CD14-positive monocyte (primary cell): ENCODE results near the gene ST3GAL4. TPM values are rescaled to one million over a fixed set of nuclear protein-coding genes. Genes with fewer than 3 reads are reported as not detected.

ENCODE experiments used
- DNase-seq, 3 donors: peaks; one replicate each; pipeline ENCODE4 v3.0.0-alpha.2; 2011 to 2022
- H2AFZ ChIP-seq: 2 replicates; pipeline ENCODE4 v1.6.0; 2012; ENCODE audit warnings: mild to moderate bottlenecking, low read depth, low read length, inconsistent platforms; ENCODE audit not compliant: insufficient read depth, poor library complexity, severe bottlenecking
- H3K27ac ChIP-seq, 2 donors: 1 replicate in 1 of 2; 2 replicates in 1 of 2; pipeline ENCODE4 v1.5.1; 2012 to 2013; ENCODE audit warnings: low read length in 2 of 2, control low read depth in 1 of 2, inconsistent platforms in 1 of 2, low read depth in 1 of 2, mild to moderate bottlenecking in 1 of 2
- H3K27me3 ChIP-seq, 2 donors: one replicate each; pipeline versions ENCODE4 v1.6.0 to v1.6.1; 2011 to 2013; ENCODE audit warnings: low read length in 2 of 2; ENCODE audit not compliant: control insufficient read depth in 2 of 2, insufficient read depth in 2 of 2
- H3K36me3 ChIP-seq, 2 donors: replicated peaks in 1 of 2; 1 replicate in 1 of 2; 2 replicates in 1 of 2; pipeline versions ENCODE4 v1.5.1 to v1.6.1; 2012 to 2013; ENCODE audit warnings: low read length in 2 of 2, control low read depth in 1 of 2, inconsistent platforms in 1 of 2, mild to moderate bottlenecking in 1 of 2; ENCODE audit not compliant: insufficient read depth in 2 of 2, control insufficient read depth in 1 of 2
- H3K4me1 ChIP-seq, 2 donors: 1 replicate in 1 of 2; 2 replicates in 1 of 2; pipeline versions ENCODE4 v1.5.1 to v1.6.1; 2012 to 2013; ENCODE audit warnings: low read length in 2 of 2, control low read depth in 1 of 2, inconsistent platforms in 1 of 2, mild to moderate bottlenecking in 1 of 2, moderate library complexity in 1 of 2; ENCODE audit not compliant: insufficient read depth in 2 of 2, control insufficient read depth in 1 of 2
- H3K4me2 ChIP-seq: replicated peaks from 2 replicates; pipeline ENCODE3; 2012; ENCODE audit warnings: low read length, moderate library complexity, mild to moderate bottlenecking; ENCODE audit not compliant: poor library complexity, severe bottlenecking; ENCODE audit errors: extremely low read depth
- H3K4me3 ChIP-seq, 3 experiments: fragments of 200-600 bp in 1 of 3; sonication (generic) in 1 of 3; replicated peaks in 1 of 3; 1 replicate in 2 of 3; 2 replicates in 1 of 3; pipeline ENCODE4 v1.5.1; 2011 to 2013; ENCODE audit warnings: low read length in 3 of 3, mild to moderate bottlenecking in 3 of 3, control low read depth in 2 of 3, low read depth in 2 of 3, inconsistent platforms in 1 of 3, moderate library complexity in 1 of 3
- H3K79me2 ChIP-seq: 2 replicates; pipeline ENCODE4 v1.6.0; 2012; ENCODE audit warnings: mild to moderate bottlenecking, control low read depth, inconsistent platforms, low read length, moderate library complexity; ENCODE audit not compliant: insufficient read depth
- H3K9ac ChIP-seq: 2 replicates; pipeline ENCODE4 v1.6.0; 2017; ENCODE audit warnings: low read length, mild to moderate bottlenecking; ENCODE audit not compliant: insufficient read depth, poor library complexity, severe bottlenecking
- H3K9me3 ChIP-seq, 2 donors: replicated peaks in 1 of 2; 1 replicate in 1 of 2; 2 replicates in 1 of 2; pipeline versions ENCODE4 v1.5.1 to v1.6.1; 2012 to 2013; ENCODE audit warnings: low read length in 2 of 2, control low read depth in 1 of 2; ENCODE audit not compliant: control insufficient read depth in 1 of 2, insufficient read depth in 1 of 2
- H4K20me1 ChIP-seq: 2 replicates; pipeline ENCODE4 v1.6.0; 2012; ENCODE audit warnings: mild to moderate bottlenecking, low read length, control low read depth, moderate library complexity; ENCODE audit not compliant: insufficient read depth
- H3K27ac Mint-ChIP-seq, 7 donors: one replicate each; pipeline ENCODE4 v1.8.0; 2020; ENCODE audit warnings: mild to moderate bottlenecking in 7 of 7, mixed read lengths in 7 of 7, moderate library complexity in 6 of 7, inconsistent platforms in 2 of 7
- H3K27me3 Mint-ChIP-seq, 3 donors: one replicate each; pipeline ENCODE4 v1.8.0; 2021 to 2022; ENCODE audit warnings: low read depth in 3 of 3, mild to moderate bottlenecking in 3 of 3, mixed read lengths in 3 of 3, moderate library complexity in 3 of 3, inconsistent platforms in 1 of 3
- H3K36me3 Mint-ChIP-seq, 2 donors: one replicate each; pipeline ENCODE4 v1.8.0; 2020; ENCODE audit warnings: mixed read lengths in 2 of 2, inconsistent platforms in 1 of 2, mild to moderate bottlenecking in 1 of 2
- H3K4me1 Mint-ChIP-seq: one replicate; pipeline ENCODE4 v1.8.0; 2020; ENCODE audit warnings: mild to moderate bottlenecking, mixed read lengths
- H3K4me3 Mint-ChIP-seq, 2 donors: one replicate each; pipeline ENCODE4 v1.8.0; 2020; ENCODE audit warnings: mild to moderate bottlenecking in 2 of 2, mixed read lengths in 2 of 2, moderate library complexity in 1 of 2
- H3K9me3 Mint-ChIP-seq, 7 donors: one replicate each; pipeline ENCODE4 v1.8.0; 2020 to 2022; ENCODE audit warnings: mixed read lengths in 7 of 7, mild to moderate bottlenecking in 6 of 7, moderate library complexity in 6 of 7, inconsistent platforms in 2 of 7
- CTCF ChIP-seq: fragments of 200-600 bp; IDR thresholded peaks from one replicate; pipeline ENCODE4 v1.8.0; 2022; ENCODE audit warnings: antibody characterized with exemption, mild to moderate bottlenecking
- WGBS: methylation state at CpG from one replicate; pipeline ENCODE4 v1.1.5; 2013; ENCODE audit warnings: missing lambda C conversion rate; ENCODE audit not compliant: insufficient coverage; 5-methylcytosine and 5-hydroxymethylcytosine counted together
- intact Hi-C, 2 donors: fragments of 100-400 bp; cut with micrococcal nuclease; formaldehyde crosslinking; loops; one replicate each; pipeline versions ENCODE4 v1.15.0 to v1.15.1; 2023
- polyA plus RNA-seq, 3 donors: library from polyadenylated mRNA; depleted of rRNA in 1 of 3; unstranded in 2 of 3; stranded (reverse) in 1 of 3; fragments of 300-500 nt in 2 of 3; fragments of >200 nt in 1 of 3; fragmentation: Illumina TruSeq in 2 of 3; gene quantifications; 1 replicate in 2 of 3; 2 replicates in 1 of 3; pipeline ENCODE4 v1.2.3, GENCODE V29; 2012 to 2021

ST3GAL4 gene
- polyA plus RNA-seq, 3 donors, result 7.8 to 14.3 (median 10.1) TPM

- DNase-seq, result no peak
- H3K4me1 Mint-ChIP-seq, result peaks cover 9% of the 10 kb centered on the region
- no peak overlapping the region for H3K4me3 Mint-ChIP-seq
- Histone ChIP-seq H3K27me3 (no peaks in the 10 kb centered on the region), H3K79me2 (no peaks in the 10 kb centered on the region), H3K9me3 (no peaks in the 10 kb centered on the region), H3K27ac (no peak overlapping the region), H3K4me1 (peaks cover 17 to 22% of the 10 kb centered on the region in 2 donors), H4K20me1 (no peaks in the 10 kb centered on the region), H3K36me3 (no peaks in the 10 kb centered on the region), H3K4me2 (no peak overlapping the region), H2AFZ (no peak overlapping the region), H3K9ac (no peak overlapping the region), H3K4me3 (no peak overlapping the region)
- intact Hi-C loops, result no loop called here
- H3K27ac Mint-ChIP-seq, result no peak overlapping the region
- H3K27me3 Mint-ChIP-seq, result peaks cover 1 to 12% (median 2%) of the 10 kb centered on the region in 3 donors
- peaks cover 0 to 4% (median 0%) of the 10 kb centered on the region in 7 donors for H3K9me3 Mint-ChIP-seq
- H3K36me3 Mint-ChIP-seq, result no peaks in the 10 kb centered on the region
- 65% methylated on average over 8 of the region's 10 CpGs for WGBS
- TF ChIP-seq CTCF, result no peak
Observed at GRCh38 chr11:126459691-126460281, 104.3 kb downstream of the ST3GAL4 start.

- peak overlapping the region in 1 of 7 donors; percentile 20 for H3K27ac Mint-ChIP-seq
Observed at GRCh38 chr11:126460417-126461095, 105.1 kb downstream of the ST3GAL4 start.

More at GRCh38 chr11:126460417-126461095, 105.1 kb downstream of the ST3GAL4 start:
- Histone ChIP-seq H3K4me3 (no peak overlapping the region), H3K9me3 (no peaks in the 10 kb centered on the region), H3K79me2 (no peaks in the 10 kb centered on the region), H4K20me1 (no peaks in the 10 kb centered on the region), H3K4me1 (peaks cover 25 to 30% of the 10 kb centered on the region in 2 donors), H3K27me3 (no peaks in the 10 kb centered on the region), H3K9ac (no peak overlapping the region), H3K4me2 (no peak overlapping the region), H3K27ac (no peak overlapping the region), H3K36me3 (no peaks in the 10 kb centered on the region), H2AFZ (no peak overlapping the region)
- H3K27me3 Mint-ChIP-seq, result peaks cover 1 to 9% (median 5%) of the 10 kb centered on the region in 3 donors
- no peak for DNase-seq
- no peaks in the 10 kb centered on the region for H3K36me3 Mint-ChIP-seq
- H3K4me1 Mint-ChIP-seq, result peaks cover 17% of the 10 kb centered on the region
- no peak overlapping the region for H3K4me3 Mint-ChIP-seq
- H3K9me3 Mint-ChIP-seq, result peaks cover 0 to 4% (median 0%) of the 10 kb centered on the region in 7 donors
- intact Hi-C loops, result no loop called here
- 75% methylated on average over 9 of the region's 15 CpGs for WGBS
- no peak for TF ChIP-seq CTCF
